Ishikawa (cell line): ENCODE data around the gene GRID2.

Experiments used
- CEBPB ChIP-seq: IDR thresholded peaks from 2 replicates; pipeline ENCODE4 v1.6.1; 2012
- CREB1 ChIP-seq: IDR thresholded peaks from 2 replicates; pipeline ENCODE4 v1.6.1; 2012; ENCODE audit warnings: low read depth
- EGR1 ChIP-seq: IDR thresholded peaks from 2 replicates; pipeline ENCODE4 v1.6.1; 2012
- EP300 ChIP-seq: IDR thresholded peaks from 2 replicates; pipeline ENCODE4 v1.6.1; 2012; ENCODE audit warnings: borderline replicate concordance
- FOXM1 ChIP-seq: IDR thresholded peaks from 2 replicates; pipeline ENCODE4 v1.6.1; 2012; ENCODE audit warnings: low read depth, borderline replicate concordance
- NFIC ChIP-seq: IDR thresholded peaks from 2 replicates; pipeline ENCODE4 v1.6.1; 2012
- RAD21 ChIP-seq: IDR thresholded peaks from 2 replicates; pipeline ENCODE4 v1.6.1; 2012; ENCODE audit warnings: low read depth
- REST ChIP-seq: IDR thresholded peaks from 2 replicates; pipeline ENCODE4 v1.6.1; 2012; ENCODE audit warnings: low read depth, mild to moderate bottlenecking
- TAF1 ChIP-seq: IDR thresholded peaks from 2 replicates; pipeline ENCODE4 v1.6.1; 2012; ENCODE audit warnings: low read depth, mild to moderate bottlenecking
- TCF12 ChIP-seq: IDR thresholded peaks from 2 replicates; pipeline ENCODE4 v1.6.1; 2012; ENCODE audit warnings: low read depth
- TEAD4 ChIP-seq: IDR thresholded peaks from 2 replicates; pipeline ENCODE4 v1.6.1; 2012
- USF1 ChIP-seq: IDR thresholded peaks from 2 replicates; pipeline ENCODE4 v1.6.1; 2012
- YY1 ChIP-seq: IDR thresholded peaks from 2 replicates; pipeline ENCODE4 v1.6.1; 2012; ENCODE audit warnings: low read depth
- ZBTB7A ChIP-seq: IDR thresholded peaks from 2 replicates; pipeline ENCODE4 v1.6.1; 2012; ENCODE audit warnings: low read depth
- TF ChIP-seq, protein P1 (sequence below): IDR thresholded peaks from 2 replicates; pipeline ENCODE4 v1.6.1; 2012

Gene GRID2

DNA sequence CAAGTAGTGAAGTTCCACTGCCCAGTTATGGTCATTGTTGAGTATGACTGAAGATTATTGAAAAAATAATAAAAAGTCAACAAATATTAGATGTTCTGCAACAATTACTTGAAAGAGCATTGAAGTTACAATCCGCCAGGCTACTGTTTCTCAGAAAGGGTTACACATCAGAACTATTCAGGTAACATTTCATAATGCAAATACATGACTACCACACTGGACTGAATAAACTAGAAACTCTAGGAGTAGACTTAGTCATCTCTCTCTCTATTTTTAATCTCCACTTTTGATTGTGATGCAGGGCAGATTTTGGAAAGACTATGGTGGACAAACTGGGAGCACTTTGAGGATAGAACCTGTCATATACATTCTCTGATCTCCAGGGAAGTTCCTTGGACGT, 776.5 kb downstream of the GRID2 start:
- no peak for TF ChIP-seq TEAD4

DNA sequence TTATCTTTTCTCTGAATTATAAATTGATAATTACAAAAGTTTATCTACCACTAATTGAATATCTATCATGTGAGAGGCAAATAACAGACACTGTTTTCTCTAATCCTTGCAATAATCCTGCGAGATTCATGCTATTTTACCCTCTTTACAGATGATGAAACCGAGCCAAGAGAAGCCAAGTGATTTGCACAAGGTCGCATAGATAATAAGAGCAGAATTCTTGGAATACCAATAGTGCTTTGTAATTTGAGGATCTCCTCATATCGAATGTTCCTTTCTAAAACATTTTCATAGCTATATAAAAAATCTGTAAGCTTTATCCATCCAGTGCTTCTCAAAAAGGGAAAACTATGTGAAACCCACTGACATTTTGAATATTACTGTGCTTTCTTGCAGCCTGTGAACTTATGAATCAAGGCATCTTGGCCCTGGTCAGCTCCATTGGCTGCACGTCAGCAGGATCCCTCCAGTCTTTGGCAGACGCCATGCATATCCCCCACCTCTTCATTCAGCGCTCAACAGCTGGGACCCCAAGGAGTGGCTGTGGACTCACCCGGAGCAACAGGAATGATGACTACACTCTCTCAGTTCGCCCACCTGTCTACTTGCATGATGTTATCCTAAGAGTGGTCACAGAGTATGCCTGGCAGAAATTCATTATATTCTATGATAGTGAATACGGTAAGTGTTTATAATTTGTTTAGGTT, 781.0 kb downstream of the GRID2 start:
- TF ChIP-seq TCF12 (no peak), ZBTB7A (no peak), REST (no peak)

DNA sequence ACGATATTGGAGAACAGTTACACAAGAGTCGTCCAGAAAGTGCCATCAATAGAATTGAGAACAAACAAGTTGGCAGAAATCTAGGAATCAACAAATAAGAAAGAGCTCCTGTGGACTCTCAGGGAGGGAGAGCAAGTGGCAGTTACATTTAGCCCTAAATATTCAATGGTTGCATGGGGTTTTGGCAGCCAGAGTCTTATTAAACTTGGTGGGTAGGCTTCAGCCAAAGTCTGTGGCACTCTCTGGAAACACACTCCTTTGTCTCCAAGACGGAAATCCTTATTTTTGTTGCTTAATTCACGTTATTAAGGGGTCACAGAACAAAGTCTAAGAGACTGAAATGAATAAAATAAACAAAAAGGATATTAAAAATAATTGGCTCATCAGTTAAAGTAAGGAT, 782.6 kb downstream of the GRID2 start:
- TF ChIP-seq NFIC (no peak), EP300 (no peak), YY1 (no peak), USF1 (no peak), CEBPB (no peak), REST (no peak), FOXM1 (no peak), ZBTB7A (no peak)

DNA sequence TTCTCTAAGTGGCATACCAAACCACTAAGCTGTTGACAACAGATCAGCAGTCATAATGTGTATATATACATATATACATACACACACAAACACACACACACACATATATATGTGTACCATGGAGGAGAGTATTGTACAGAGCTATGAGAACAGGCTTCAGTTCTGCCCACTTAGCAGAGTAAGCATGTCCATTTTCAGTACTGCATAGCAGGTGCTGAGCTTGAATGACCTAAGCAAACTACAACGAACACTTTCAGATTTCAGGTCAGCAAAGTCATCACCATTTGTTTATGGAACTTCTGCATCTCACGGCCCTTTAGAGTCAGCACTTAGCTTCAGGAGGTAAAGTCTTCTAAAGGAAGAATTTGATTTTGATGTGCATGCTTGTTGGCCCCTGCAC, 789.0 kb downstream of the GRID2 start:
- TF ChIP-seq TAF1: no peak
- no peak for TF ChIP-seq CEBPB
- no peak for TF ChIP-seq EP300
- TF ChIP-seq TCF12: no peak
- TF ChIP-seq EGR1: no peak
- TF ChIP-seq ZBTB7A: no peak
- TF ChIP-seq YY1: no peak
- no peak for TF ChIP-seq RAD21
- TF ChIP-seq, protein P1, sequence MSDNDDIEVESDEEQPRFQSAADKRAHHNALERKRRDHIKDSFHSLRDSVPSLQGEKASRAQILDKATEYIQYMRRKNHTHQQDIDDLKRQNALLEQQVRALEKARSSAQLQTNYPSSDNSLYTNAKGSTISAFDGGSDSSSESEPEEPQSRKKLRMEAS: no peak
- no peak for TF ChIP-seq TEAD4
- no peak for TF ChIP-seq NFIC
- no peak for TF ChIP-seq USF1
- TF ChIP-seq REST: no peak
- TF ChIP-seq FOXM1: no peak
- TF ChIP-seq CREB1: no peak

- TF ChIP-seq RAD21 (no peak), NFIC (no peak), YY1 (no peak), FOXM1 (no peak), CEBPB (no peak), REST (no peak), USF1 (no peak), CREB1 (no peak), ZBTB7A (no peak), TAF1 (no peak), EGR1 (no peak), TEAD4 (no peak)
- TF ChIP-seq, protein P1: no peak
These were observed 799.3 kb downstream of the GRID2 start for GRCh38 chr4:93103042-93103441.
